ENCODE results near the gene POGLUT3. TPM values are rescaled to one million over a fixed set of nuclear protein-coding genes. Genes with fewer than 3 reads are reported as not detected.
A peak's percentile ranks its signal among the peaks of the same experiment; 100 is the strongest.

The POGLUT3 gene
- total and polyA plus RNA-seq, 11 donors, result 5.3 to 19.8 (median 10.0) TPM

GRCh38 chr11:108486331-108486730 is 11.9 kb downstream of the POGLUT3 start:
- H3K4me3 ChIP-seq, result no peak overlapping the region
- H3K27ac ChIP-seq, result no peak overlapping the region
- ATAC-seq (no peak), DNase-seq (no peak)
- no peaks in the 10 kb centered on the region for H3K9me3 ChIP-seq
- no peak for TF ChIP-seq POLR2A (IDR thresholded peaks at IDR 0.05)
- TF ChIP-seq CTCF (IDR thresholded peaks at IDR 0.05), result no peak
- WGBS, 4 donors, result 99% methylated on average over 3 of the region's 3 CpGs
- H3K36me3 ChIP-seq, result peaks cover 0 to 96% (median 76%) of the 10 kb centered on the region in 9 donors
- intact Hi-C loops (cut with DNase I), result no loop called here
- no peaks in the 10 kb centered on the region for H3K4me1 ChIP-seq
- H3K27me3 ChIP-seq, result no peaks in the 10 kb centered on the region

GRCh38 chr11:108483163-108483562 is 15.0 kb downstream of the POGLUT3 start:
- DNase-seq (no peak), ATAC-seq (no peak)
- Histone ChIP-seq H3K27ac (no peak overlapping the region), H3K4me1 (no peaks in the 10 kb centered on the region), H3K9me3 (no peaks in the 10 kb centered on the region), H3K4me3 (no peak overlapping the region), H3K27me3 (no peaks in the 10 kb centered on the region), H3K36me3 (peaks cover 0 to 97% (median 81%) of the 10 kb centered on the region in 9 donors)
- no peak for TF ChIP-seq CTCF (IDR thresholded peaks at IDR 0.05)
- TF ChIP-seq POLR2A (IDR thresholded peaks at IDR 0.05), result no peak
- intact Hi-C loops (cut with DNase I), result no loop called here

GRCh38 chr11:108474664-108475463 is 23.3 kb downstream of the POGLUT3 start:
- DNase-seq (peak in 1 of 5 donors; percentile 29), ATAC-seq (peak; percentile 29 to 85 (median 68))
- 62 to 72% (median 67%) methylated on average over 11 of the region's 11 CpGs for WGBS, 4 donors
- Histone ChIP-seq H3K27me3 (no peaks in the 10 kb centered on the region), H3K4me1 (peaks cover 0 to 10% (median 0%) of the 10 kb centered on the region in 12 donors), H3K9me3 (no peaks in the 10 kb centered on the region), H3K27ac (peak overlapping the region in 9 of 12 donors; percentile 9 to 58 (median 46)), H3K36me3 (peaks cover 0 to 64% (median 53%) of the 10 kb centered on the region in 9 donors), H3K4me3 (no peak overlapping the region)
- TF ChIP-seq CTCF (IDR thresholded peaks at IDR 0.05) (no peak), POLR2A (IDR thresholded peaks at IDR 0.05) (no peak)
- intact Hi-C loops (cut with DNase I), result no loop called here

GRCh38 chr11:108472681-108473080 is 25.5 kb downstream of the POGLUT3 start:
- Histone ChIP-seq H3K27me3 (no peaks in the 10 kb centered on the region), H3K4me1 (peaks cover 0 to 16% (median 0%) of the 10 kb centered on the region in 12 donors), H3K9me3 (no peaks in the 10 kb centered on the region), H3K36me3 (peaks cover 0 to 45% (median 36%) of the 10 kb centered on the region in 9 donors), H3K4me3 (no peak overlapping the region), H3K27ac (peak overlapping the region in 2 of 12 donors; percentile 23 to 58)
- intact Hi-C loops (cut with DNase I), result no loop called here
- DNase-seq, result no peak
- ATAC-seq, result no peak
- WGBS, 4 donors, result 96 to 100% (median 98%) methylated on average over 1 of the region's 1 CpG
- TF ChIP-seq CTCF (IDR thresholded peaks at IDR 0.05) (no peak), POLR2A (IDR thresholded peaks at IDR 0.05) (no peak)
